ENCODE data around the gene ALAS1.

GRCh38 chr3:52220380-52221026, 22.5 kb downstream of the ALAS1 start:
- TF ChIP-seq CTCF (IDR thresholded peaks at IDR 0.05) (peak; percentile 67 to 91 (median 72)), POLR2A (IDR thresholded peaks at IDR 0.05) (no peak)
